ENCODE data around the gene ZDHHC7. TPM values are rescaled to one million over a fixed set of nuclear protein-coding genes. Genes with fewer than 3 reads are reported as not detected.

The ZDHHC7 gene
- total RNA-seq, 1 experiment from 2014 or later = 39.9 TPM

- Histone ChIP-seq H3K36me3 (ENCODE audit: control insufficient read depth in 1 of 2, insufficient read depth in 2 of 2, low read length in 2 of 2) (peaks cover 37 to 38% of the 10 kb centered on the region in 2 experiments), H3K79me2 (ENCODE audit: insufficient read depth, low read length) (no peaks in the 10 kb centered on the region; the same call in 1 of the 2 replicates), H3K27ac (ENCODE audit: low read depth, low read length) (no peak overlapping the region), H3K9me2 (ENCODE audit: insufficient read depth) (no peaks in the 10 kb centered on the region), H4K20me1 (ENCODE audit: insufficient read depth) (no peaks in the 10 kb centered on the region), H3K4me2 (ENCODE audit: low read length) (no peak overlapping the region), H3K9ac (ENCODE audit: low read length) (no peak overlapping the region), H3K4me1 (ENCODE audit: control insufficient read depth in 1 of 2, insufficient read depth in 2 of 2, low read length in 2 of 2) (peaks cover 0 to 16% of the 10 kb centered on the region in 2 experiments; a peak in 2 of 4 replicates), H3K4me3 (replicated peaks in 1 of 2; ENCODE audit: low read depth in 1 of 2, low read length in 2 of 2) (no peak overlapping the region), H3K27me3 (ENCODE audit: insufficient read depth, low read length) (no peaks in the 10 kb centered on the region), H2AFZ (ENCODE audit: low read depth, low read length, poor library complexity, severe bottlenecking) (no peak overlapping the region), H3K9me3 (ENCODE audit: control insufficient read depth in 1 of 2, insufficient read depth in 1 of 2, low read depth in 1 of 2, low read length in 2 of 2) (no peaks in the 10 kb centered on the region)
- TSS peak; percentile 13 for BruUV-seq (replicated peaks)
- RAD21 ChIA-PET (ENCODE audit: low non-redundant PET in 1 of 2, low total read pairs in 2 of 2, uncharacterized antibody in 2 of 2, unreplicated experiment in 2 of 2) = interaction anchor here in 1 of 2 experiments (0.5 kb wide), 1 partner anchor 302 kb away, joined by 3 read pairs; no protein-coding TSS in a partner anchor
- POLR2A ChIA-PET = no interaction called here
- intact Hi-C loops (cut with micrococcal nuclease) = no loop called here
- ATAC-seq = no peak
- CTCF ChIA-PET = interaction anchor here (0.7 to 3.6 kb wide), 4 partner anchors 22 to 235 kb away, joined by 3 to 32 read pairs (median 8); no protein-coding TSS in a partner anchor
- DNase-seq (ENCODE audit: low read depth, low spot score) = no peak
- TF ChIP-seq ZNF274 (IDR thresholded peaks at IDR 0.05; ENCODE audit: low read depth, low read length) (no peak), EGR1 (IDR thresholded peaks at IDR 0.05; ENCODE audit: low read depth) (no peak), CTCF (IDR thresholded peaks at IDR 0.05 in 2 of 3, conservative IDR thresholded peaks at IDR 0.05 in 1 of 3; ENCODE audit: borderline replicate concordance in 1 of 3, insufficient read depth in 1 of 3, low read depth in 2 of 3, low read length in 2 of 3) (no peak), EZH2phosphoT487 (IDR thresholded peaks at IDR 0.05; ENCODE audit: borderline replicate concordance) (no peak), SRF (IDR thresholded peaks at IDR 0.05; ENCODE audit: low read depth) (no peak), POLR2A (IDR thresholded peaks at IDR 0.05; ENCODE audit: borderline replicate concordance, extremely low read depth, insufficient read depth, insufficient read length) (no peak), REST (IDR thresholded peaks at IDR 0.05; ENCODE audit: low read depth) (no peak), SP1 (IDR thresholded peaks at IDR 0.05; ENCODE audit: low read depth) (no peak), JUND (IDR thresholded peaks at IDR 0.05) (no peak)
Observed at GRCh38 chr16:84973776-84974523, 37.4 kb downstream of the ZDHHC7 start.
